ENCODE results near the gene ENTPD7. TPM values are rescaled to one million over a fixed set of nuclear protein-coding genes. Genes with fewer than 3 reads are reported as not detected.
A peak's percentile ranks its signal among the peaks of the same experiment; 100 is the strongest.

Gene ENTPD7, protein sequence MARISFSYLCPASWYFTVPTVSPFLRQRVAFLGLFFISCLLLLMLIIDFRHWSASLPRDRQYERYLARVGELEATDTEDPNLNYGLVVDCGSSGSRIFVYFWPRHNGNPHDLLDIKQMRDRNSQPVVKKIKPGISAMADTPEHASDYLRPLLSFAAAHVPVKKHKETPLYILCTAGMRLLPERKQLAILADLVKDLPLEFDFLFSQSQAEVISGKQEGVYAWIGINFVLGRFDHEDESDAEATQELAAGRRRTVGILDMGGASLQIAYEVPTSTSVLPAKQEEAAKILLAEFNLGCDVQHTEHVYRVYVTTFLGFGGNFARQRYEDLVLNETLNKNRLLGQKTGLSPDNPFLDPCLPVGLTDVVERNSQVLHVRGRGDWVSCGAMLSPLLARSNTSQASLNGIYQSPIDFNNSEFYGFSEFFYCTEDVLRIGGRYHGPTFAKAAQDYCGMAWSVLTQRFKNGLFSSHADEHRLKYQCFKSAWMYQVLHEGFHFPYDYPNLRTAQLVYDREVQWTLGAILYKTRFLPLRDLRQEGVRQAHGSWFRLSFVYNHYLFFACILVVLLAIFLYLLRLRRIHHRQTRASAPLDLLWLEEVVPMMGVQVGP
- total RNA-seq, result 1 to 10 TPM; 7.7 to 8.2 (median 7.9) TPM

GRCh38 chr10:99659031-99659867 lies at the start of gene ENTPD7:
Gene ENTPD7 (plus strand): TSS chr10:99659509. CDS start chr10:99659957, 448 bp downstream.
- peak within 1 kb of the TSS; percentile 87 for H3K4me3 Mint-ChIP-seq

DNA sequence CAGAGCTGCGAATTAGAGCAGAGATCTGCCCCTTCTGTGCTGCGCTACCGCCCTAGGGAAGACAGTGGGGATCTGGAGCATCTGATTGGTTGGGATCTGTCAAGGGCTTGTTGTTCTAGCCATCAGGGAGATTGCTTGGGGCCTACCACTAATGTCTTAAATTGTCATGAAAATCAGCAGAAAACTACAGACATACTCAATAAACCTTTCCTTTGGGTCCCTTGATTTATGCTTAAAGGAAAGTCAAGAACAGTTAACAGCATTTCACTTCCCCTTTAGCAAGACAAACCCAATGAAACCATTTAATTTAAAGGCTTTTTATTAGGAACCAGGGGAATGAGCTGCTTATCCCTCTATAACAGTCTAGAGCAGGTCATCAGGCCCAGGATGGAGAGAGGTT lies 49.1 kb upstream of the ENTPD7 start:
- ATAC-seq, result no peak
- H3K4me1 Mint-ChIP-seq (ENCODE audit: low read depth), result peaks cover 11% of the 10 kb centered on the region
- no peak for DNase-seq
- no peaks in the 10 kb centered on the region for H3K9me3 Mint-ChIP-seq
- no peak overlapping the region for H3K4me3 Mint-ChIP-seq
- H3K36me3 Mint-ChIP-seq (ENCODE audit: insufficient read depth), result peaks cover 17% of the 10 kb centered on the region
- H3K27me3 Mint-ChIP-seq (ENCODE audit: low read depth), result no peaks in the 10 kb centered on the region

More at GRCh38 chr10:99659031-99659867, at the start of gene ENTPD7:
- no peaks in the 10 kb centered on the region for H3K9me3 Mint-ChIP-seq
- H3K27me3 Mint-ChIP-seq (ENCODE audit: low read depth), result peaks cover 12% of the 10 kb centered on the region
- peak; percentile 82 for DNase-seq
- ATAC-seq, result peak; percentile 99
- H3K4me1 Mint-ChIP-seq (ENCODE audit: low read depth), result peaks cover 23% of the 10 kb centered on the region
- H3K36me3 Mint-ChIP-seq (ENCODE audit: insufficient read depth), result peaks cover 4% of the 10 kb centered on the region

DNA sequence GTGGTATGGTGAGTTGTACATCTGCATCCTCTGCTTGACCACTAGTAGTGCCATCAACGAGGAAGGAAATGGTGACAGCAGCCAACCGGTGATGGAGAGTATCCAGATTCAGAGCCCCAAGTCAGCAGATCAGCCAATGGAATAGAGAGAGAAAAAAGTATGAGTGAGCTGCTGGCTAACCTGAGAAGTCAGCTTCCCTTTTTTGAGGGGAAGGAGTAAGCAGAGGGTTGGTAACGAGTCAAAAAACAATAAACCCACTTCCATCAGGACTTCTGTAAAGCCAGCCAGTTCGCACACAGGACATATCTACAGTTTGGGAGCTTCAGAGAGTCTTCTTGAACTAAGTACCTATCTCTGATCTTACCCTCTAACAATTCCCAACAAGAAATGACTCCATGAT lies 48.0 kb upstream of the ENTPD7 start:
- H3K27me3 Mint-ChIP-seq (ENCODE audit: low read depth), result no peaks in the 10 kb centered on the region
- DNase-seq (no peak), ATAC-seq (no peak)
- H3K4me3 Mint-ChIP-seq, result no peak overlapping the region
- peaks cover 20% of the 10 kb centered on the region for H3K36me3 Mint-ChIP-seq (ENCODE audit: insufficient read depth)
- H3K9me3 Mint-ChIP-seq, result no peaks in the 10 kb centered on the region
- peaks cover 21% of the 10 kb centered on the region for H3K4me1 Mint-ChIP-seq (ENCODE audit: low read depth)

DNA sequence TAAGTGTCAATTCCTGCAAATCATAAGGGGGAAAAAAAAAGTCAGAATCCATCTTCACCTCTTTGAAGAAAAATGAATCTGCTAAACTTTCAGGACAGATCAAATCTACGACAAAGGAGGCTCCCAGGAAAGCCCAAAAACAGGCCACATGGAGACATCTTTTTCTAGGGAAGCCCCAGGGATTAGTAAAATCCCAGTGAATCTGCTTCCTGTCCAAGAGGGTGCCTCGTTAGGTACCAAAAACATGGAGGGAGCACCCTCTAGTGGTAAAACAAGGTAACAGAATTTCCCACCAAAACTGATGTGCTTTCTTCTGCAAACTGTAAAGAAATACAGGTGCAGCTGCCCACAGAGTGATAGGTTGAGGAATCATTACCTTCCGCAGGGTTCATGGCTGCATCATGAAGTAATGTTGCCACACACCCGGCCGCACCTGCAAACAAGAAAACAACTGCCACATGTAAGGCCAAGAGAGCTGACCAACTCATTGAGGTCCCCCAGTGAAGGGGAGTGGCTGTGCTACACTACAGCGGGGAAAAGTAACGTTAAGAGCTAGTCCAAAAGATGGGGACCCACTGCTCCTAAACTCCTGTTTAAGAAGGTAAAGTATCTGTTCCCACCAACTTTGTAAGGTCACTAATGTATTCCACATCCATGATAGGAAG lies 47.0 kb upstream of the ENTPD7 start:
- Mint-ChIP-seq H3K4me1 (ENCODE audit: low read depth) (peaks cover 29% of the 10 kb centered on the region), H3K4me3 (no peak overlapping the region), H3K27me3 (ENCODE audit: low read depth) (no peaks in the 10 kb centered on the region), H3K9me3 (no peaks in the 10 kb centered on the region), H3K36me3 (ENCODE audit: insufficient read depth) (peaks cover 20% of the 10 kb centered on the region)
- ATAC-seq (peak; percentile 50 to 54), DNase-seq (no peak)

DNA sequence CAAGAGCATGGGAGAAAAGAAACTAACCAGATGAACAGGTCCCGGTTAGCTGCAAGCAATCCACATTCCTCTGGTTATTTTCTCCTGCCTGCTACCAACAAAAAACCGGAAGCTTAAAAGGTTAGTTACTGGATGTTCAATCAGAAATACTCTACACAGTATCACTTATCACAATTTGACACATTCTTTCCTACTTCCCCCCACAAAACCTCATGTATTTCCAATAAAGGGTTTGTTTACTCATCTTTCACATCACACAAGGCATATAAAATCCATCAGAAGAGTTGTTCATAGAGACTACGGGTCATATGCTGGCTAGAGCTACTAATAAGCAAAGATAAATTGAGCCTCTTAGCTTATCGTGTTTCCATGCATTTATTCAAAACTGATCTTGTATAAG lies 43.9 kb upstream of the ENTPD7 start:
- ATAC-seq (no peak), DNase-seq (no peak)
- peaks cover 49% of the 10 kb centered on the region for H3K4me1 Mint-ChIP-seq (ENCODE audit: low read depth)
- H3K36me3 Mint-ChIP-seq (ENCODE audit: insufficient read depth), result peaks cover 19% of the 10 kb centered on the region
- no peak overlapping the region for H3K4me3 Mint-ChIP-seq
- no peaks in the 10 kb centered on the region for H3K27me3 Mint-ChIP-seq (ENCODE audit: low read depth)
- H3K9me3 Mint-ChIP-seq, result no peaks in the 10 kb centered on the region

DNA sequence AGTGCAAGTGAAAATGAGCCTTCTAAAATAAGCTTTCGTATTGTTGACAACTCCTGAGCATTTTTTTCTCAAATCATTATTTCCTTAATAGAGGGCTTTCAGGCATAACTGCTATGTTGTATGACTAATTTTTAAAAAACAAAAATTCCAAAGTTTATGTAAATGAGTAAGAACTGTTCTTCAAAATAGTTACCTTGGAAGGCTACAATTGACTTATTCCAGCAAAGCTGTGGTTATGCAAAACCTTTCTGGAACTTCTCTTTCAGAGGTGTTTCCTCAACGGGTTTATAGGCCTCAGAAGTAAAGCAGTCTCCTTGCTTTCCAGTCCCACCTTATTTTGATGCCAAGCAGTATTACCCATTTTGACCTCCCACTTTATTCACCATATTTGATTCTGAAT lies 41.6 kb upstream of the ENTPD7 start:
- ATAC-seq (no peak), DNase-seq (no peak)
- H3K4me3 Mint-ChIP-seq, result peak overlapping the region; percentile 89
- H3K27me3 Mint-ChIP-seq (ENCODE audit: low read depth), result no peaks in the 10 kb centered on the region
- H3K9me3 Mint-ChIP-seq, result no peaks in the 10 kb centered on the region
- peaks cover 10% of the 10 kb centered on the region for H3K36me3 Mint-ChIP-seq (ENCODE audit: insufficient read depth)
- H3K4me1 Mint-ChIP-seq (ENCODE audit: low read depth), result peaks cover 58% of the 10 kb centered on the region

- peaks cover 10% of the 10 kb centered on the region for H3K36me3 Mint-ChIP-seq (ENCODE audit: insufficient read depth)
- no peaks in the 10 kb centered on the region for H3K27me3 Mint-ChIP-seq (ENCODE audit: low read depth)
- DNase-seq (no peak), ATAC-seq (no peak)
- peak overlapping the region; percentile 89 for H3K4me3 Mint-ChIP-seq
- H3K4me1 Mint-ChIP-seq (ENCODE audit: low read depth), result peaks cover 56% of the 10 kb centered on the region
- no peaks in the 10 kb centered on the region for H3K9me3 Mint-ChIP-seq
Measured at GRCh38 chr10:99619090-99619800, 40.1 kb upstream of the ENTPD7 start.

GRCh38 chr10:99619851-99620710 lies 39.2 kb upstream of the ENTPD7 start, which contains the start of gene SLC25A28:
Gene SLC25A28 (minus strand): TSS chr10:99620439. CDS start chr10:99620335, 104 bp downstream.
- no peaks in the 10 kb centered on the region for H3K27me3 Mint-ChIP-seq (ENCODE audit: low read depth)
- peak; percentile 89 for DNase-seq
- H3K36me3 Mint-ChIP-seq (ENCODE audit: insufficient read depth), result peaks cover 10% of the 10 kb centered on the region
- peak within 1 kb of the TSS; percentile 89 for H3K4me3 Mint-ChIP-seq
- H3K9me3 Mint-ChIP-seq, result no peaks in the 10 kb centered on the region
- peak; percentile 79 to 82 for ATAC-seq
- H3K4me1 Mint-ChIP-seq (ENCODE audit: low read depth), result peaks cover 52% of the 10 kb centered on the region

DNA sequence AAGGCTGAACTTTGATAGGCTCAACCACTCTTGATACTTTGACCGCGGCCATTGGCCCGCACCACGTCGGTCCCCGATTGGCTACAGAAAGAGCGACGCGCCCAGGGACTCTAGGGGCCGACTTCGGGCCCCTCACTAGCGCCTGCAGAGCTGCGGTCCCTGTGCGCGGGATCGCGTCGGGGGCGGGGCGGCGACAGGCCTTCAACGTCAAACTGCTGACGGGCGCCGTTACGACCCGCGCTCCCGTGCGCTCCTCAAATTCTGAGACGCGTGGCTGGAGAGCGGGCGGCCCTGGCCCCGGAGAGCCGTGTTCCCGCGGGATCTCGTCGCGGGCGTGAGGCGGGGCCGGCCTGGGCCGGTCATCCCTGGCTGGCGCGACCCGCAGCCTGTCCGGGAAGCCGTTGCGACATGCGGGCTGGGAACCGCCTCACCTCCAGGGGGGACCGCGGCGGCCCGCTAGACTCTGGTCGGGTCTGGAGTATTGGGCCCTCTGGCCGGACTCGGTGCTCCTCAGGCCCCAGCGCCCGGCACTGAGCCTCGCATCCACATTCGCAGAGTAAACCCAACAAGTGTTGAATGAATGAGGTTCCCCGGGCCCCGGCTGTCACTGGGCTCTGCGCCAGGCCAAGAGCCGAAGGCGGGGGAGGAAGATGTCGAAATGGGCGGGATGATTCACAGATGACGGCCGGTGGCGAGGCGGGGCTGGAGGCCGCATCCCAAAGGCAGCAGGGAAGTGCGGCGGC lies 38.4 kb upstream of the ENTPD7 start:
- peak overlapping the region; percentile 82 for H3K4me3 Mint-ChIP-seq
- ATAC-seq, result peak; percentile 90

DNA sequence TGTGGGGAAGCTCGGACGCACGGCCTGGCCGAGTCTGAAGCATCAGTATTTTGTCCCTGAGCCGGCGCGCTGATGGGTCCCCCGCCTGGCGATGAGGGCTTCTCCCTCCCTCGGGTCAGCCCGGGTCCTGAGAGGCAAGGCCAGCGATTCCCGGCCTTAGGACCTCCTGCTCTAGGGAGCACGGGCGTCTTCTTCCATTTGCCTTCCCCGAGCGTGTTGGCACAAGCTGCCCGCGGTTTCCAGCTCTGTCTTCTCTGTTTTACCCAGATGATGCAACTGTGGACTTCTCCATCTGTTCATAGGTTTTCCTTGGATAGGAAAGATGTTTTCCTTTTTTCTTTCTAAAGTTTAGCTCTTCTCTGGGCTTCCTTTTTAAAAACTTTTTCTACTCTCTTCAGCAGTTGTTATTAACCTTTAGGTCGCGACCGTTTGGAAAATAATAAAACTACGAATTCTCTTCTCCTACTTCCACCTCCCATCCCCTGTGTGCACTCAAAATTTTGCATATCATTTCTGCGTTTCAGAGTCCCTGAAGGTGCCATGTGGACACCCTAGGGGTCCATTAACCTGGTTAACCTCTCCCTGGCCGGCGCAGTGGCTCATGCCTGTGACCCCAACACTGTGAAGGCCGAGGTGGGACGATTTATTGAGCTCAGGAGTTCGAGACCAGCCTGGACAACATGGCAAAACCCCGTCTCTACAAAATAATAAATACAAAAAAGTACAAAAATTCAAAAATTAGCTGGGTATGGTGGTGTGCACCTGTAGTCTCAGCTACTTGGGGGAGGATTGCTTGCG lies 37.7 kb upstream of the ENTPD7 start:
- DNase-seq (no peak), ATAC-seq (no peak)
- H3K4me1 Mint-ChIP-seq (ENCODE audit: low read depth), result peaks cover 38% of the 10 kb centered on the region
- H3K4me3 Mint-ChIP-seq, result peak overlapping the region; percentile 82
- peaks cover 1% of the 10 kb centered on the region for H3K27me3 Mint-ChIP-seq (ENCODE audit: low read depth)
- no peaks in the 10 kb centered on the region for H3K9me3 Mint-ChIP-seq
- peaks cover 6% of the 10 kb centered on the region for H3K36me3 Mint-ChIP-seq (ENCODE audit: insufficient read depth)

More for the DNA sequence above, 38.4 kb upstream of the ENTPD7 start:
- peak; percentile 79 for DNase-seq
- Mint-ChIP-seq H3K27me3 (ENCODE audit: low read depth) (peaks cover 1% of the 10 kb centered on the region), H3K36me3 (ENCODE audit: insufficient read depth) (peaks cover 6% of the 10 kb centered on the region), H3K9me3 (no peaks in the 10 kb centered on the region), H3K4me1 (ENCODE audit: low read depth) (peaks cover 44% of the 10 kb centered on the region)

DNA sequence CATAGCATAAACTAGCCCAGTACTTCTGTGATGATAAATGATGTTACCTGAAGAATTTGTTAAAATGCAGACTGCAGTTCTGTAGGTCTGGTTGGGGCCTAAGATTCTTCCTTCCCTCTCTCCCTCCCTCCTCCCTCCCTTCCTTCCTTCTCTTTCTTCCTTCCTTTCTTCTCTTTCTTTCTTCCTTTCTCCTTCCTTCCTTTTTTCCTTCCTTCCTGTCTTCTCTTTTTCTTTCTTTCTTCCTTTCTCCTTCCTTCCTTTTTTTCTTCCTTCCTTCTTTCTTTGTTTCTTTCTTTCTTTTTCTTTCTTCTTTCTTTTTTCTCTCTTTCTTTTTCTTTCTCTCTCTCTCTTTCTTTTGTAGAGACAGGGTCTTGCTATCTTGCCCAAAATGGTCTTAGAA lies 35.4 kb upstream of the ENTPD7 start:
- ATAC-seq (no peak), DNase-seq (no peak)
- H3K9me3 Mint-ChIP-seq, result no peaks in the 10 kb centered on the region
- peaks cover 1% of the 10 kb centered on the region for H3K27me3 Mint-ChIP-seq (ENCODE audit: low read depth)
- peaks cover 18% of the 10 kb centered on the region for H3K4me1 Mint-ChIP-seq (ENCODE audit: low read depth)
- no peak overlapping the region for H3K4me3 Mint-ChIP-seq
- H3K36me3 Mint-ChIP-seq (ENCODE audit: insufficient read depth), result peaks cover 1% of the 10 kb centered on the region

Measured in activated T-cell treated with anti-CD3 and anti-CD28 coated beads, Interleukin-2, amount 50 U/mL, for 4 hours (primary cell).